HG03280 (cell line): Measurements from ENCODE around the gene ABLIM1.

ENCODE experiments used
- ATAC-seq: cut with Tn5 transposase; IDR thresholded peaks from one replicate; pipeline ENCODE4 v1.9.1; 2021; ENCODE audit warnings: mild to moderate bottlenecking, moderate library complexity; ENCODE audit not compliant: unreplicated experiment

Gene ABLIM1

GRCh38 chr10:114680543-114681117 lies 22.6 kb upstream of the ABLIM1 start:
- no peak for ATAC-seq

GRCh38 chr10:114679552-114679951 lies 21.5 kb upstream of the ABLIM1 start:
- no peak for ATAC-seq

- ATAC-seq = no peak
These were observed 20.7 kb upstream of the ABLIM1 start for GRCh38 chr10:114678820-114679219.

GRCh38 chr10:114678336-114678735 lies 20.3 kb upstream of the ABLIM1 start:
- no peak for ATAC-seq

GRCh38 chr10:114674346-114674745 lies 16.3 kb upstream of the ABLIM1 start:
- no peak for ATAC-seq

- no peak for ATAC-seq
These were observed 11.6 kb upstream of the ABLIM1 start for GRCh38 chr10:114669648-114670047.

GRCh38 chr10:114668375-114669080 lies 10.5 kb upstream of the ABLIM1 start:
- ATAC-seq = no peak

- ATAC-seq = no peak
These were observed 7.8 kb upstream of the ABLIM1 start for GRCh38 chr10:114665873-114666272.

- ATAC-seq = no peak
These were observed 7.3 kb upstream of the ABLIM1 start for GRCh38 chr10:114665406-114665805.

- no peak for ATAC-seq
These were observed 6.1 kb upstream of the ABLIM1 start for GRCh38 chr10:114664127-114664526.

GRCh38 chr10:114663626-114664025 lies 5.6 kb upstream of the ABLIM1 start:
- no peak for ATAC-seq

GRCh38 chr10:114662646-114663217 lies 4.7 kb upstream of the ABLIM1 start:
- no peak for ATAC-seq

GRCh38 chr10:114661212-114661880 lies 3.3 kb upstream of the ABLIM1 start:
- no peak for ATAC-seq

GRCh38 chr10:114655671-114656070 lies 2.4 kb downstream of the ABLIM1 start:
- no peak for ATAC-seq

GRCh38 chr10:114654822-114655575 lies 3.1 kb downstream of the ABLIM1 start:
- no peak for ATAC-seq

GRCh38 chr10:114653926-114654325 lies 4.1 kb downstream of the ABLIM1 start:
- no peak for ATAC-seq

- no peak for ATAC-seq
These were observed 5.4 kb downstream of the ABLIM1 start for GRCh38 chr10:114652402-114653368.

- ATAC-seq = no peak
These were observed 7.2 kb downstream of the ABLIM1 start for GRCh38 chr10:114650831-114651230.

GRCh38 chr10:114650266-114650665 lies 7.8 kb downstream of the ABLIM1 start:
- ATAC-seq = no peak
